ENCODE measurements around the gene RBM20. TPM values are rescaled to one million over a fixed set of nuclear protein-coding genes. Genes with fewer than 3 reads are reported as not detected.

RBM20 gene
- total RNA-seq, 1 experiment from 2014 or later = 0.10 TPM

DNA sequence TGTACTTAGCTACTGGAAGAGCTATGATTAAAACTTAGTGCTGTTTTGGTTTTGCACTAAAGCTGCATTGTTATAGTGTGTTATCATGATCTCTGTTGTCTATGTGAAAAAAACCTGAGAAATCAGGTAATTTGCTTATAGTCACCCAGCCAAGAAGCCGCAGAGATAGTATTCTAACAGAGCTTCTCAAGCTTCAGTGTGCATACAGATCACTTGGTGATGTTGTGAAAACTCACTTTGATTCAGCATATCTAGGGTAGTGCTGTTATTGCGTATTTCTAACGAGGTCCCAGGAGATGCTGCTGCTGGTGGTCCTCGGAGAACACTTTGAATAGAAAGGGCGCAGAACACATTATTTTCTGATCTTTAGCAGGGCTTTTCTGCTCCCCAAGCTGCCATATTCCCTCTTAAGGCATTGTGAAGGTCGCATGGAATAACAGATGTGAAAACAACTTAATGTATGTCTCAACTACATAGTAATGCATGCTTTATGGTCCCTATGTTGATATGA is 159.2 kb downstream of the RBM20 start:
- no peak for ATAC-seq
- Histone ChIP-seq H3K27me3 (ENCODE audit: control insufficient read depth, insufficient read depth, low read length) (peaks cover 19% of the 10 kb centered on the region; the same call in 1 of the 2 replicates), H3K36me3 (ENCODE audit: control insufficient read depth, insufficient read depth, low read length) (no peaks in the 10 kb centered on the region), H3K4me1 (ENCODE audit: control insufficient read depth, insufficient read depth, low read length) (peaks cover 2% of the 10 kb centered on the region; the same call in 1 of the 2 replicates), H3K27ac (ENCODE audit: low read length) (no peak overlapping the region), H3K9me3 (ENCODE audit: control insufficient read depth, insufficient read depth, low read depth, low read length) (no peaks in the 10 kb centered on the region), H3K4me3 (ENCODE audit: low read depth in 2 of 2, low read length in 2 of 2) (no peak overlapping the region)
- POLR2A ChIA-PET = no interaction called here
- no peak for TF ChIP-seq TCF7L2 (IDR thresholded peaks at IDR 0.05; ENCODE audit: low read depth, low read length)
- no peak for TF ChIP-seq CTCF (IDR thresholded peaks at IDR 0.05)
- no peak for TF ChIP-seq SIN3A (IDR thresholded peaks at IDR 0.05; ENCODE audit: borderline replicate concordance, insufficient read depth, low read depth, low read length)
- TF ChIP-seq REST (IDR thresholded peaks at IDR 0.05; ENCODE audit: insufficient read depth in 1 of 2, low read depth in 2 of 2, low read length in 1 of 2) = no peak
- TF ChIP-seq POLR2AphosphoS5 (IDR thresholded peaks at IDR 0.05; ENCODE audit: low read depth, low read length) = no peak
- BruUV-seq (replicated peaks) = no TSS peak
- DNase-seq (ENCODE audit: low read depth, low spot score) = no peak
- CTCF ChIA-PET = no interaction called here
- intact Hi-C loops (cut with micrococcal nuclease; ENCODE audit: unreplicated experiment) = no loop called here
- in situ Hi-C loops (cut with HindIII; ENCODE audit: low pct_unique_long_range_greater_than_20kb, low sequenced_read_pairs) = no loop called here

DNA sequence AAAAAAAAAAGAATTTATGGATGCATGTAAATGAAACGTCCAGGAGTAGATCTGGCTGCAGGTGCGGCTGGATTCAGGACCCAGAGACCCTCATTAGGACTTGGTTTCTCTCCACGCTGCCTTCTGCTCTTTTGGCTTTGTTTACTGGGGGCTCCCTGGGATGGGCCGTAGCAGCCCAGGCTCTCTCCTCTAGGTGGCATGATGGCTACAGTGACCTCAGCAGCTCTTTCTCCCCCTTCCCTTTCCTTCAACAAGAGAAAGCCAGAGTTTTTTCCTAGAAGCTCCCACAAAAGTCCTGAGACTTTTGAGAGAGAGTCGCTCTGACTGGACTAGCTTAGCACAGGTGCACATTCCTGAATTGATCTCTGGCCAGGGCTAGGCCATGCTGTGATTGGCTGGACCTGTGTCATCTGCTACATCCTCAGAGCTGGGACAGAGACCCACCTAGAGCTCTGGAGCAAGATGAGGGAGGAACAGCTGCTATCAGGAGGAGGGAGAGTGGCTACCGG is 159.7 kb downstream of the RBM20 start:
- ATAC-seq (peak; percentile 79), DNase-seq (ENCODE audit: low read depth, low spot score) (peak; percentile 22)
- Histone ChIP-seq H3K36me3 (ENCODE audit: control insufficient read depth, insufficient read depth, low read length) (no peaks in the 10 kb centered on the region), H3K4me3 (ENCODE audit: low read depth in 2 of 2, low read length in 2 of 2) (no peak overlapping the region), H3K9me3 (ENCODE audit: control insufficient read depth, insufficient read depth, low read depth, low read length) (no peaks in the 10 kb centered on the region), H3K27me3 (ENCODE audit: control insufficient read depth, insufficient read depth, low read length) (peaks cover 16% of the 10 kb centered on the region; the same call in 1 of the 2 replicates), H3K4me1 (ENCODE audit: control insufficient read depth, insufficient read depth, low read length) (peaks cover 2% of the 10 kb centered on the region; the same call in 1 of the 2 replicates), H3K27ac (ENCODE audit: low read length) (peak overlapping the region; percentile 19; the same call in 1 of the 2 replicates)
- no TSS peak for BruUV-seq (replicated peaks)
- intact Hi-C loops (cut with micrococcal nuclease; ENCODE audit: unreplicated experiment) = no loop called here
- ChIA-PET POLR2A (no interaction called here), CTCF (interaction anchor here (0.6 to 1.0 kb wide), 2 partner anchors 55 to 95 kb away, joined by 3 read pairs; no protein-coding TSS in a partner anchor)
- in situ Hi-C loops (cut with HindIII; ENCODE audit: low pct_unique_long_range_greater_than_20kb, low sequenced_read_pairs) = no loop called here
- TF ChIP-seq TCF7L2 (IDR thresholded peaks at IDR 0.05; ENCODE audit: low read depth, low read length) (no peak), CTCF (IDR thresholded peaks at IDR 0.05) (peak; percentile 76)

Measured in Panc1 (cell line).